SK-N-SH treated with all-trans-retinoic acid at 6 μM for 48 hours (cell line): Measurements from ENCODE around the gene ATOH8.

Source experiments
- RARB ChIP-seq: fragments of 250-450 bp; sonication (Bioruptor Pico); IDR thresholded peaks from 2 replicates; pipeline ENCODE4 v1.8.0; 2021; ENCODE audit warnings: mild to moderate bottlenecking, moderate library complexity
- SNAI2 ChIP-seq: fragments of 250-450 bp; sonication (Bioruptor Pico); IDR thresholded peaks from 2 replicates; pipeline ENCODE4 v1.5.0; 2020; ENCODE audit warnings: mild to moderate bottlenecking, moderate library complexity

DNA sequence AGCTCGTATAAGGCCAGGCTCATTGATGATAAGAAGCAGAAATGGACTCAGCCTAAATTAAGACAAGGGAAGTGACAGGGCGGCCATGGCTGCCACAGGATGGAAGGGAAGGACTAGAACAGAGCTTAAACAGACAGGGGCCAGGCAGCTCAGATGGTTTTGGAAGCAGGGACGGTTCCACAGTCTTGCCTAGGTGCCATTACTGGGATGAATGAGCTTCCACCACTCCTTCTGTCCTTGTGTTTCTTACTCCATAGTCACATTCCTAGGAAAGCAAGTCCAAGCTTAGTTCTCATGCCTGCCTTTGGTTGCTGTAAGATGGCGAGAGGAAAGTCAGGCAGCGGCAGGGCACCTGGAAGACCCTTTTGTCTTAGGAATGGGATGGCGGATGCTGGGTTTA is 47.7 kb upstream of the ATOH8 start:
- TF ChIP-seq SNAI2 (CRISPR knock-in tag): no peak
- no peak for TF ChIP-seq RARB (CRISPR knock-in tag)
